ENCODE results near the gene RAB3C.

GRCh38 chr5:58708456-58708855 lies 125.6 kb downstream of the RAB3C start:
- TF ChIP-seq CTCF (conservative IDR thresholded peaks at IDR 0.05; ENCODE audit: low read length), result no peak
- TF ChIP-seq EZH2phosphoT487 (IDR thresholded peaks at IDR 0.05; ENCODE audit: borderline replicate concordance), result no peak
